GM12872 (cell line): ENCODE results near the gene MTX2.

Experiments used
- TF ChIP-seq, protein P1 (sequence below): IDR thresholded peaks from 3 replicates; pipeline ENCODE4 v1.5.1; 2011; ENCODE audit warnings: low read depth, mild to moderate bottlenecking, low read length, moderate library complexity; ENCODE audit not compliant: insufficient read depth

The MTX2 gene

GRCh38 chr2:176269319-176270099, at the start of gene MTX2:
TSS of gene MTX2 (plus strand) at chr2:176269442. CDS start at chr2:176269630, 188 bp downstream.
- TF ChIP-seq, protein P1, sequence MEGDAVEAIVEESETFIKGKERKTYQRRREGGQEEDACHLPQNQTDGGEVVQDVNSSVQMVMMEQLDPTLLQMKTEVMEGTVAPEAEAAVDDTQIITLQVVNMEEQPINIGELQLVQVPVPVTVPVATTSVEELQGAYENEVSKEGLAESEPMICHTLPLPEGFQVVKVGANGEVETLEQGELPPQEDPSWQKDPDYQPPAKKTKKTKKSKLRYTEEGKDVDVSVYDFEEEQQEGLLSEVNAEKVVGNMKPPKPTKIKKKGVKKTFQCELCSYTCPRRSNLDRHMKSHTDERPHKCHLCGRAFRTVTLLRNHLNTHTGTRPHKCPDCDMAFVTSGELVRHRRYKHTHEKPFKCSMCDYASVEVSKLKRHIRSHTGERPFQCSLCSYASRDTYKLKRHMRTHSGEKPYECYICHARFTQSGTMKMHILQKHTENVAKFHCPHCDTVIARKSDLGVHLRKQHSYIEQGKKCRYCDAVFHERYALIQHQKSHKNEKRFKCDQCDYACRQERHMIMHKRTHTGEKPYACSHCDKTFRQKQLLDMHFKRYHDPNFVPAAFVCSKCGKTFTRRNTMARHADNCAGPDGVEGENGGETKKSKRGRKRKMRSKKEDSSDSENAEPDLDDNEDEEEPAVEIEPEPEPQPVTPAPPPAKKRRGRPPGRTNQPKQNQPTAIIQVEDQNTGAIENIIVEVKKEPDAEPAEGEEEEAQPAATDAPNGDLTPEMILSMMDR, result 0 out of 3 replicates have a peak, but pooled peaks have one; percentile 18

DNA sequence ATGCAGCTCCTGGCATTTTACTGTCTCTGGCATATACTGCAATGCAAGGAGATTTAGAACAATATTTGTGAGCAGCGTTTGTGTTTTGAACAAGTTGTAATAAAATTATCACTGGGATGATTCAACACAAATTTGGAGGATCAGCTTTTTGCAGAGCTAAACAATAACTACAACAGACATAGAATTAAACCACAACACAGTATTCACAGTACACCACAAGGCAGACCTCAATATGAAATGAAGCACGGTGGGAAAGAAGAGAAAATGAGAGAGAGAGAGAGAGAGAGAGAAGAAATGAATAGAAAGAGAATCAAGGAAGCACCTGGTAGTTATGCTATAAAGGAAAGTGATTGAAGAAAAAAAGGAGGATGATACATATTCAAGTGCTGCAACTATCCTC, 41.4 kb upstream of the MTX2 start:
- TF ChIP-seq, protein P1, result no peak

GRCh38 chr2:176234156-176234555, 35.1 kb upstream of the MTX2 start:
- TF ChIP-seq, protein P1, result no peak

GRCh38 chr2:176234940-176235339, 34.3 kb upstream of the MTX2 start:
- TF ChIP-seq, protein P1, result no peak

- TF ChIP-seq, protein P1, result no peak
Measured at GRCh38 chr2:176237456-176237855, 31.8 kb upstream of the MTX2 start.

GRCh38 chr2:176239031-176239430, 30.2 kb upstream of the MTX2 start:
- TF ChIP-seq, protein P1, result no peak

- TF ChIP-seq, protein P1, result no peak
Measured at GRCh38 chr2:176240301-176240700, 28.9 kb upstream of the MTX2 start.
